Cardiac muscle cell (in vitro differentiated cells and primary cell): Measurements from ENCODE around the gene HLA-DQB1. TPM values are rescaled to one million over a fixed set of nuclear protein-coding genes. Genes with fewer than 3 reads are reported as not detected.

Source experiments
- DNase-seq, 2 donors: peaks; one replicate each; pipeline versions ENCODE4 v3.0.0 to v3.0.0-alpha.2; 2010 to 2017; ENCODE audit warnings: low read depth in 1 of 2, low spot score in 1 of 2
- H3K27ac ChIP-seq: fragments of 200-600 bp; sonication (generic); 2 replicates; pipeline ENCODE4 v1.5.1; 2016
- H3K27me3 ChIP-seq: fragments of 200-600 bp; sonication (generic); 2 replicates; pipeline ENCODE4 v1.6.0; 2016; ENCODE audit warnings: control low read depth
- H3K36me3 ChIP-seq: fragments of 200-600 bp; sonication (generic); 2 replicates; pipeline ENCODE4 v1.5.1; 2016; ENCODE audit warnings: control low read depth
- H3K4me1 ChIP-seq: fragments of 200-600 bp; sonication (generic); 2 replicates; pipeline ENCODE4 v1.8.1; 2017; ENCODE audit warnings: low read depth, mild to moderate bottlenecking, mixed run types
- H3K4me3 ChIP-seq: fragments of 200-600 bp; sonication (generic); 2 replicates; pipeline ENCODE4 v1.5.1; 2016; ENCODE audit warnings: mild to moderate bottlenecking
- H3K9me3 ChIP-seq: fragments of 200-600 bp; sonication (generic); 2 replicates; pipeline ENCODE4 v1.5.1; 2017; ENCODE audit warnings: low read depth, mild to moderate bottlenecking, control low read depth
- CTCF ChIP-seq: IDR thresholded peaks from 2 replicates; pipeline ENCODE4 v1.5.1; 2012; ENCODE audit warnings: low read depth, mild to moderate bottlenecking, low read length
- polyA plus RNA-seq: library from polyadenylated mRNA; unstranded; fragments of >200 nt; fragmentation: Nextera tagmentation; extraction: Ambion mirVana; gene quantifications from 2 replicates; pipeline ENCODE4 v1.2.1, GENCODE V29; 2016
- total RNA-seq: library from RNA; depleted of rRNA; stranded (reverse); fragments of >200 nt; gene quantifications from 2 replicates; pipeline ENCODE4 v1.2.3, GENCODE V29; 2016

HLA-DQB1 gene
- total and polyA plus RNA-seq, 2 experiments from 2014 or later = 0.54 to 7.2 TPM

DNA sequence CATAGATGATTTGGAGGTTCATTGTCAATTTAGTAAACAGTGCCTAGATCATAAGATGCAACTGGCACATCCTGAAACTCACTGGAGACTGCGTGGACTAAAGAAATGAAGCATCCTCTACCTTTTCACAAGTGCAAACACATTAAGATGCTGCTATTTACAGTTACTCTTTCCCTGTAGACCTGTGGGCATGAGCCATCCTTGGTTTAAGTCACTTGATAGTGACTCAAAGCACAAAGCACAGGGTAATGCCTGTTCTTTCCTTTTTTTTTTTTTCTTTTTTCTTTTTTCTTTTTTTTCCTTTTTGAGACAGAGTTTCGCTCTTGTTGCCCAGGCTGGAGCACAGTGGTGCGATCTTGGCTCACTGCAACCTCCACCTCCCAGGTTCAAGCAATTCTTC lies 39.2 kb downstream of the HLA-DQB1 start:
- no peak overlapping the region for H3K27ac ChIP-seq
- no peak overlapping the region for H3K4me3 ChIP-seq
- no peaks in the 10 kb centered on the region for H3K9me3 ChIP-seq
- no peak for DNase-seq
- no peak for TF ChIP-seq CTCF
- no peaks in the 10 kb centered on the region for H3K27me3 ChIP-seq
- H3K4me1 ChIP-seq = no peaks in the 10 kb centered on the region
- H3K36me3 ChIP-seq = no peaks in the 10 kb centered on the region

GRCh38 chr6:32625137-32625536 lies 41.3 kb downstream of the HLA-DQB1 start:
- H3K27me3 ChIP-seq = no peaks in the 10 kb centered on the region
- TF ChIP-seq CTCF = no peak

DNA sequence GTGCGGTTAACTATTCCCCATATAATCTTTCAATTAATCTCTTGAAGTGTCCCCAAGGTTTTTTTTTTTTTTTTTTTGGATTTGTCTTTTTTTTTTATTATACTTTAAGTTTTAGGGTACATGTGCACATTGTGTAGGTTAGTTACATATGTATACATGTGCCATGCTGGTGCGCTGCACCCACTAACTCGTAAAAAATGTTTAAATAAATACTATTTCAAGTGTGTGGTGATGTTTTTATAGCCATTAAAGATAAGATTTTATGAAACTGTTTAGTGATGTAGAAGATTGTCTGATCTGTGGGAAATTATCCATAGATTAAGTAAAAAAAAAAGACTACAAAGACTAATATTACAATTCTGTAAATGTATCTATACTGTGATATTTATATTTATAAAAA lies 41.9 kb downstream of the HLA-DQB1 start:
- Histone ChIP-seq H3K4me3 (no peak overlapping the region), H3K4me1 (no peaks in the 10 kb centered on the region), H3K27me3 (no peaks in the 10 kb centered on the region), H3K27ac (no peak overlapping the region), H3K36me3 (no peaks in the 10 kb centered on the region), H3K9me3 (no peaks in the 10 kb centered on the region)
- no peak for TF ChIP-seq CTCF
- DNase-seq = no peak

More at GRCh38 chr6:32625137-32625536, 41.3 kb downstream of the HLA-DQB1 start:
- H3K36me3 ChIP-seq = no peaks in the 10 kb centered on the region
- no peak overlapping the region for H3K4me3 ChIP-seq
- H3K4me1 ChIP-seq = no peaks in the 10 kb centered on the region
- no peak for DNase-seq
- H3K9me3 ChIP-seq = no peaks in the 10 kb centered on the region
- no peak overlapping the region for H3K27ac ChIP-seq

- Histone ChIP-seq H3K9me3 (no peaks in the 10 kb centered on the region), H3K36me3 (no peaks in the 10 kb centered on the region), H3K4me1 (no peaks in the 10 kb centered on the region), H3K4me3 (no peak overlapping the region), H3K27ac (no peak overlapping the region), H3K27me3 (no peaks in the 10 kb centered on the region)
- DNase-seq = no peak
- no peak for TF ChIP-seq CTCF
Measured at GRCh38 chr6:32623693-32624092, 42.8 kb downstream of the HLA-DQB1 start.

DNA sequence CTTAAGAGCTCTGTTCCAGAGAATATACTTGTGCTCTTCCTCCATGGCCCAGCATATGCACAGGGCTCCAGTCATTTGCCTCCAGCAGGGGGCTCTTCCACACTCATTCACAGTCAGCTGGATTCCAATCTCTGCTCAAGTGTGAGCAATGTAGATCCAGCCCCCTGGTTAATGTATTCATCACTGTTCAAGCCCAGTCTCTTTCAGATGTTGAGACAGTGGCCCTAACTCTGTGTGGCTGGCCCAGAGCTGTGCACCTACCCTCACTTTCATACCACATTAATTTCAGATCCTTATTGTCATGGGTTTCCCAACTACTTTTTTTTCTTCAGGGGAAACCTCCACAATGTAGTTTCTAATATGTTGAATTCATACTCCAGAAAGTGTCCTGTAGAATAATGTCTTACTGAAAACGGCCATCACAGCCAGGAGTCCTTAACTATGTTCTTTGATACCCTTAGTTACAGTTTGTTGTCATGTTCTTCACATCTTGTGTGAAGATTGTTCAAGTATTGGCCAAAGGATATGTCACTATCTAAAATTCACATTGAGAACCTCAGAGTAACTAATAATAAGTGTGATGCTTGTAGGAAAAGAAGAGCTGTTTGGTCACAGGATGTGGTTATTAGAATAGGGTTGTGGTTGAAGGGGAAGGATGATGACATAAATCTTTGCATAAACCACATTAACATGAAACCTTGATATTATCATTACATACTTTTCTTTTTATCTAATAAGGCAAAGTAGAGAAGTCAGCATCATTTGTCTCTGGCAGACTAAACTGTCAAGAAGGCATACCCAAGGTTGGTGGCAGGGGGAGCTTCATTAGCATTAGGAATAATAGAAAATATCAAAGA lies 43.7 kb downstream of the HLA-DQB1 start:
- DNase-seq = peak; percentile 55 to 69
- Histone ChIP-seq H3K4me1 (no peaks in the 10 kb centered on the region), H3K27me3 (no peaks in the 10 kb centered on the region), H3K4me3 (no peak overlapping the region), H3K9me3 (no peaks in the 10 kb centered on the region), H3K36me3 (no peaks in the 10 kb centered on the region), H3K27ac (no peak overlapping the region)
- peak; percentile 41 for TF ChIP-seq CTCF
